HG03558 (cell line): ENCODE data around the gene MBNL1.
"Not testable (repeated sequence)": the region's sequence is repeated elsewhere in the genome, so short reads cannot be mapped to it uniquely, and the experiment has no call there.

Experiments
- ATAC-seq: cut with Tn5 transposase; IDR thresholded peaks from one replicate; pipeline ENCODE4 v1.9.1; 2021; ENCODE audit warnings: moderate number of reproducible peaks; ENCODE audit not compliant: unreplicated experiment; ENCODE audit errors: extremely low read depth

The MBNL1 gene

DNA sequence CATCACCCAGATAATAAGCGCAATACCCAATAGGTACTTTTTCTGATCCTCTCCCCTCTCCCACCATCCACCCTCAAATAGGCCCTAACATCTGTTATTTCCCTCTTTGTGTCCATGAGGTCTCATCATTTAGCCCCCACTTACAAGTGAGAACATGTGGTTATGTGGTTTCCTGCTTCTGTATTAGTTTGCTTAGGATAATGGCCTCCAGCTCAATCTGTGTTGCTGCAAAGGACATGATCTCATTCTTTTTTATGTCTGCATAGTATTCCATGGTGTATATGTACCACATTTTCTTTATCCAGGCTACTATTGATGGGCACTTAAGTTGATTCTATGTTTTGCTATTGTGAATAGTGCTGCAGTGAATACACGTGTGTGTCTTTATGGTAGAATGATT, 165.4 kb downstream of the MBNL1 start:
- ATAC-seq = no peak

DNA sequence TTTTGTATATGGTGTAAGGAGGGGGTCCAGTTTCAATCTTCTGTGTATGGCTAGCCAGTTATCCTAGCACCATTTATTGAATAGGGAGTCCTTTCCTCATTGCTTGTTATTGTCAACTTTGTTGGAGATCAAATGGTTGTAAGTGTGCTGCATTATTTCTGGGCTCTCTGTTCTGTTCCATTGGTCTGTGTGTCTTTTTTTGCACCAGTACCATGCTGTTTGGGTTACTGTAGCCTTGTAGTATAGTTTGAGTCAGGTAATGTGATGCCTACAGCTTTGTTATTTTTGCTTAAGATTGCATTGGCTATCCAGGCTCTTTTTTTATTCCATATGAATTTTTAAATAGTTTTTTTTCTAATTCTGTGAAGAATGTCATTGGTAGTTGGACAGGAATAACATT, 166.5 kb downstream of the MBNL1 start:
- ATAC-seq = not testable (repeated sequence)

DNA sequence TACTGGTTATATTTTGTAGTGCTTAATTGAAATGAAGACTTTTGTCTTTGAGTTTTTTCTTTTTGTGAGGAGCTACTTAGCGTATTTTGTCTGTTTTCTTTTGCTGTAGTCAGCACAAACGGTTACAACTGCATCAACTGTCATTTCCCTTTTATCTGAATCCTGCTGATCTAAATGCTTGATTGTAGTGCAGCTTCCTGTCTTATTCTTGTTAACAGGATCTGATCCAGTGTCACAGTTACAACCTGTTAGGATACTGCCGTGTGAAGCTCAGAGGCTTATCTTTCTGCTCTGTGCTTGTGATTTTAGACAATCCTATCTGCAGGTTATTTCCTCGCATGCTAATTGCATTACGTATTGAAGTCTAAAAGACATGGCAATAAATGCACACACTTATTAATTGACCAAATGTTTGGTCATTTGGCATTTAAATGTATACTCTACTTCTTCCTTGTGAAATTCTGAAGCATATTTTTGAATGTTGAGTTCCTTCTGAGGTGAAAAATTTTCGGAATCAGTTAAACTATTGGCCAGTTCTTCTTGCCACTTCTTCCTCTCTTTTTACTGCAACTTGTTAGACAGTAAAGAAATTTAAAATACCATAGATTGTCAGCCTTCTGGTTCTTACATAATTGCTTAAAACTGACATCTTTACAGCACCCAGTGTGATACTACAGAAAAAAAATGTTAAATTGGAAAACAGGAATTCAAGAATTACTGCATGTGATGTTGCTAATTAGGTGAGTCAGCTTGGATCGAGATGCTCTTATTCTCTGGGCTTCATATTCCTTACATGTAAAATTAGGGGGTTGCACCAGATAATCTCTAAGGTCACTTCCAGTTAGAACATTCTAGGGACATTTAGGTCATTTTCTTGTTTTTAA, 168.2 kb downstream of the MBNL1 start:
- ATAC-seq = no peak

DNA sequence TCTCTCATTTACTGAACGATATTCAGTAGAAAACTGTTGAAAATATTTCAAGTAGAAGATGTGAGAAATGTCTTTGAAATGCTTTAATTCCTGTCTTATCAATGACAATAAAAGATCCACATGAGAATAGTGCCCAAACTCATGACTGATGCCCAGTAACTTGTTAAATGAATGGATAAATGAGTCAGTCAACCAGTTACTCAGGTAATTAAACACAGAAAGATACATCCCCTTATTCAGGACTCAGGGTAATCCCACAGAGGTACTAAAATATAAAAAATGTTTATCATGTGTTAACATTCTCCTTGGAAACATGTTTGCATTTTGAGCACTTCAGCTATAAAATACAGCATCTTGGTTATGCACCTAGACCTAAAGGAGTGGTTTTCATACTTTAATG, 169.5 kb downstream of the MBNL1 start:
- ATAC-seq = no peak

DNA sequence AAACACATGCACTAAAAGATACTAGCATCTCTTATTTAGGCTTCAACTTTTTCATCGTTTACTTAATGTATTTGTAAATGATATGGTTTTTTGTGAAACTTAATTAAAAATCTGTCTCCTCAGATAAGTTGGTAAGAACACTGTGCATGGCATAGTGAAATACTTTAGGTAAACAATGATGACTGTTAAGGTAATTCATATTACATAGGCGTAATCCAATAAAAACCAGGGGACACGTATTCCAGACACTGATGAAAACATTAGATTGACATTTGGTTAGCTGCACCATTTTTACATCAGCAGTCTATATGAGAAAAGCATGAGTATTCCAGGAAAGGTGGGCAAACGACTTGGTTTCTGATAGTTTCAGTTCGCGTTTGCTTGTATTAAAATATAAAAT, 170.0 kb downstream of the MBNL1 start:
- ATAC-seq = no peak

DNA sequence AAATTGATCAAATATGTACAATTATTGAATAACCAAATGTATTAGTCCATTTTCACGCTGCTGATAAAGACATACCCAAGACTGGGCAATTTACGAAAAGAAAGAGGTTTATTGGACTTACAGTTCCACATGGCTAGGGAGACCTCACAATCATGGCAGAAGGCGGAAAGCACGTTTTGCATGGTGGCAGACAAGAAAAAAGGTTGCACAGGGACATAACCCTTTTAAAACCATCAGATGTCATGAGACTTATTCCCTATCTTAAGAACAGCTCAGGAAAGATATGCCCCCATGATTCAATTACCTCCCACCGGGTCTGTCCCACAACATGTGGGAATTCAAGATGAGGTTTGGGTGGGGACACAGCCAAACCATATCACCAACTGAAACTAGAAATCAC, 171.5 kb downstream of the MBNL1 start:
- not testable (repeated sequence) for ATAC-seq

DNA sequence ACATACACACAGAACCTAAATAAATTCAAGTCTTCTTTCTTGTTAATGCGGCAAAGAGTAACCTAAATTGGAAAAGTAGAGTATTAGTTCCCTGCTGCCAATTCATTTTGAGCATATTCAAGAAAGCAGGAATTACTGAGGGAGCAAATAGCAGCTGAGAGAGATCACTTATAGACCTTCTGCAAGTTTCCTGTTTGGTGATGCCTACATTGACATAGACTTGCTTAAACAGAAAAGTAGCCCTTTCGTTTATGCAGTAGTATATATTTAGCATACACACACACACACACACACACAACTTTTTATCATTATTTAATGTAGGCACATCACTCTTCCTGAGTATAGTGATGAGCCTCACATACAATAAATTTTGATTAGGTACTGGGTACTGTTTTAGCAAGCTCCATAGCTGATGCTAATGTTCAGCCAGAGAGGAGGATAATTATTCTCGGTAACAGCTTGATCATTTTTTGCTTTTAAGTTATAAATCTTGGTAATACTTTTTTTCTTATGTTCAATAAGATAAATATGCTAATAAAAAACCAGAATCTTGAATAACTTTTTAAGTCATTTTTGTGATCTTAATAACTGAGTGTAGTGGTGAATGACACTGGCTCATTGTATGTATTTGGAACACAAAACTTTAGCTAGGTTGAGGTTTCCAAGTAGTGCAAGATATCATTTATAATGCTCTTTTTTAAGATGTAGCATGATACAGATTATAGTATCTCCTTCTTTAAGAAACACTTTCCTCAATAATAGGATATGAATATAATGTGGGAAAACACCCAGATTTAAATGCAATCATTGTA, 174.7 kb downstream of the MBNL1 start:
- no peak for ATAC-seq

DNA sequence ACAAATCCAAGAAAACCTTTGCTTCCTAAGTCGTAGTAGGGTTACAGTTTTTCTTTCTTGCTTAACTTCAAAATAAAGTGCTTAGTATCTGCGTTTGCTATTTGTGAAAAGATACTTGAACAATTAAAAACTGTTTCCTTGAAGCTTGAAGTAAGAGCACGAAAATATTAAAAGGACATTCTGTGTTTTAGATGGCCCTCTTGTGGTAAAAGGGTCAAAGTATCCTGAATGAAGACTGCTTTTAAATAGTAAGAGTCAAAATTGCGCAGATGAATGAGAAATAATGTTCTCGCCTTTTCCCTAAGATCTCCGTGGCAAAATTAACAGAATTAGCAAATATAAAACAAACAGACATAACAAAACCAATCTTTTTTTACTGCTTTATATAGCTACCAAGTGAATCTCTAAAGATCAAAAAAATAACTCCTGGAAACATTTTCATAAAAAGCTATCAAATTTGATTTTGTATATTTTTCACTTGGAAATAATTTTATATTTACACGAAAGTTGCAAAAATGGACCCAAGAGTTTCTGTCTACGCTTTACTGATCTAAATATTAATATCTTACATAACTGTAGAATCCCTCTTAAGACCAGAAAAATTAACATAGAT, 175.4 kb downstream of the MBNL1 start:
- ATAC-seq = no peak

DNA sequence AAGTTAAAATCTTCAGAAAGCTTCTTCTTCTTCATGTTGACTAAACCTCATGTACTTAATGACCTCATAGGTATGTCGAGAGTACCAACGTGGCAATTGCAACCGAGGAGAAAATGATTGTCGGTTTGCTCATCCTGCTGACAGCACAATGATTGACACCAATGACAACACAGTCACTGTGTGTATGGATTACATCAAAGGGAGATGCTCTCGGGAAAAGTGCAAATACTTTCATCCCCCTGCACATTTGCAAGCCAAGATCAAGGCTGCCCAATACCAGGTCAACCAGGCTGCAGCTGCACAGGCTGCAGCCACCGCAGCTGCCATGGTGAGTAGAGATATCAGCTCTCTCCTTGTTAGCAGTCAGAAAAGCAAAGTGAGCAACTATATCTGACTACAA, 176.5 kb downstream of the MBNL1 start:
- ATAC-seq = no peak

DNA sequence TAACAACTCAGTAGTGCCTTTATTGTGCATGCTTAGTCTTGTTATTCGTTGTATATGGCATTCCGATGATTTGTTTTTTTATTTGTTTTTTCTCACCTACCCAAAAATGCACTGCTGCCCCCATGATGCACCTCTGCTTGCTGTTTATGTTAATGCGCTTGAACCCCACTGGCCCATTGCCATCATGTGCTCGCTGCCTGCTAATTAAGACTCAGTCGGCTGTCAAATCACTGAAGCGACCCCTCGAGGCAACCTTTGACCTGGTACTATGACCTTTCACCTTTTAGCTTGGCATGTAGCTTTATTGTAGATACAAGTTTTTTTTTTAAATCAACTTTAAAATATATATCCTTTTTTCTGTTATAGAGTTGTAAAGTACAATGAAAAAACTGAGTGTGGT, 177.8 kb downstream of the MBNL1 start:
- ATAC-seq = no peak

DNA sequence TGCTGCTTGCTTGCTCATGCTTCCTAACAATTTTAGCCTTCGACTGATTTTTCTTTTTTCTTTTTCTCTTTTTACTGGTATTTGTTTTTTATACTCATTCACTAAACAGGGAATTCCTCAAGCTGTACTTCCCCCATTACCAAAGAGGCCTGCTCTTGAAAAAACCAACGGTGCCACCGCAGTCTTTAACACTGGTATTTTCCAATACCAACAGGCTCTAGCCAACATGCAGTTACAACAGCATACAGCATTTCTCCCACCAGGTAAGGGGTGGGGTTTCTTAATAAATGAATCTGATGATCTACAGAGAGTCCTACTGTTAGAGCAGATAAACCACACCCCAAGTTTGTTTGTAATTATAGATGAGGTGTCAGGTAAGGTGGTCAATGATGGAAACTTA, 178.8 kb downstream of the MBNL1 start:
- no peak for ATAC-seq

DNA sequence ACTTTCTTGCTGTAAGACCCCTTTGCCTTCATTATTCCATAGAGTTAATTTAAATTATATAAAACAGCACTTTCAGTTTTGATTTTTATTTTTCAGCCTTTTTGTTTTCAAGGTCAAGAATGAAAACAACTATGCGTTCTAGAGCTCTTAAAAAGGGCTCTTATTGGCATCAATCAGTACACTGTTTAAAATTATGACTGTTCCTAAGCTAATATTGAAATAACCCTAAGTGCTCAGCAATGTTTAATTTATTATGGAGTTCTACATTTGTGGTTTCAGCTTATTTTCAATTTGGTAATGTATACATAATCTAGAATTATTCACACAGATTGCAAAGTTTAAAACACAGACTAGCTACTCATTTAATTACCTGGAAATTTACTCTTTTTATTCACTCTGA, 179.4 kb downstream of the MBNL1 start:
- no peak for ATAC-seq

DNA sequence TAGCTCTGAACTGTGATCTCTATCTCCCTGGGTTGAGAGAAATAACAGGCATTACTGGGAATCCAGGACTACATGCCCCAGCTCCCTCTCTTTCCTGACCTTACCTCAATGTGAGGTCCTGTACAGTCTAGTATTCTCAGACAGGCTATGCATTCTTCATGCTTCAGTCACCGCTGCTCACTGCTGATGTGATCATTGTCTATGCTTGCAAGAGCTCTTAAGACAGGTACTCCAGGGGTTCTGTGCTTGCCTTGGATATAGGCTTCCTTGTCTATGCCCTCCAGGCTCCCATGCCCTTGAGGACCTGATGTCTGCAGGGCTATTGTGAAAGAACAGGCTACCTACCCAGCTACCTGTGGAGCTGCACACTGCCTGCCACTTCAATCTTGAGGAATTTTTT, 183.6 kb downstream of the MBNL1 start:
- ATAC-seq = no peak

DNA sequence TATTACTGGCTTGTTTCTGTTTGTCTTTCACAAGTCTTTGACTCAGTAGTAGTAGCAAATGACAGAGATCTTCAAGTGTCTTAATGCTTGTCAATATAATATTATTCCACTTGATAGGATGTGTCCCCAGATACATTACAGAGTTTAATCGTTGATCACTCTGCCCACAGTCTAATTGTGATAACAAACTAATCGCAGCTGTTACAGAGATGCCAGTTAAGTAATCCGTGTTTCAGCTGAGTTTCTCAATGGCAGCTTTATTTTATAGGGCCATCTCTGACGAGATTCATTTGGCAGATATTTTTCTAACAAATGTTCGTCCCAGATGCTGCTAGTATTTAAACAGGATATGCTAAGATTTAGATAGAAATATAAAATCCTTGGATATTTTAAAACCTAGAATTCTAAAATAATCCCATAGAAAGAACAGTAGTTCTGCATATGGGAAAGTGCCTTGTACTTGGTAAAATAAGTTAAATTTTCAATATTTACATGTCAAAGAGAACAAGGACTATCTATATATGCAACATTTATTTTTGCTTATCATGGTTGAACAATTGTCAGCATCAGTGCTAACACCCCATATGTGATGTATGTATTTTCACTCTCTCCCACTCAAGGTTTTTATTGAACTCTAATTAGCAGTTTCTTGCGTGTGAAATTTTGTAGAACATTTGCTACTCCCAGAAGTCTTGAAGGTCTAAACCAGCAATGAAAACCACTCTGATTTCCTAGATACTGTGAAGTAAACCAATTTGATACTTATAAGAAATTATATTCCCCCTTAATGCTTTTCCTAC, 185.5 kb downstream of the MBNL1 start:
- no peak for ATAC-seq

DNA sequence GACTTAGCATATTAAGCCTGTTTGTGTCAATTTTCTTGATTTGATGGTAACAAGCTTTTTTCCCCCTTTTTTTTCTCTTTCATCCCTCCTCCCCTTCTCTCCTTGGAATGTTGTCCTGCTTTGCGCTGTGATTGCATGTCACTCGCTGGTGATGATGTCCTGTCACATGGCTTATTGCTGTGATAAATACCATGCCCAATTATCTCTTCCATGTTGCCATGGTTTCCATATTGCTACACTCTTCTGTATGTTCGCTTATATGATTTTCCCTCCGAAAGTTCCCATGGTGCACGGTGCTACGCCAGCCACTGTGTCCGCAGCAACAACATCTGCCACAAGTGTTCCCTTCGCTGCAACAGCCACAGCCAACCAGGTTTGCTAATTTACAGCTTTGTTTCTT, 187.3 kb downstream of the MBNL1 start:
- ATAC-seq = no peak

DNA sequence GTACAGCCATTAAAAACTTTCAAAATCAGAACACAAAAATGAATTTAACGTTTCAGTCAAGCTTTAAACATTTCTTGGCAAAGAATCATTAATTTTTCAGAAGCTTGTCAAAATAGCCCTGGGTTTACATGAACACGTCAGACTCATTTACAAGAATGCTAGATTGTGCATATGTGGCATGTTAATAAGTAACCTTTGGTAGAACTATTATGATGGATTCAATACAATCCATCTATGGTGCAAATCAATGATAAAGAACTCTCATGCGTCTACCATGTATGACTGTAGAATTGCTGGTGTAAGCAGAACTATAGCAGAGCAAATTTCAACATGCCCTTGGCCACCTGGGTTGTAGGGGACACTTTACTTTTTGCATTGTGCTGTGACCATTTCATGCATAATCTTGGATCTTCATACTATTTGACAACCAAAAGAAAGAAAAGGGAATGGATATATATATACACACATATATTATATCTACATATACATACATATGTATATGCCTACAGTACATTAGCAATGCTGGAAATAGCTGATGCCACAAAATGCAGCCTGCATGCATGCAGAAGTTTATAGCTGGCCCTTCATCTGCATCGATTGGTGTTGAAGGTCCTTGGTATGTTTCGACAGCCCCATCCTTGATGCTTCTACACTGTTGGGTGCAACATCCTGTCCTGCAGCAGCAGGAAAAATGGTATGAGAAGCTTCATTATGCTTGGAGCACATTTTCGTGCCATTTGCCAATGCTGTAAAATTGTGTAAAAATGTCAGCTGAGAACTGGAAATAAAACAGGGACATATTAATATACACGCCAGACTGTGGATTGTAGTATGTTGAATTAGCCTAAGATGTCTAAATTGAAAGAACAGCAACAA, 189.0 kb downstream of the MBNL1 start:
- ATAC-seq = no peak

DNA sequence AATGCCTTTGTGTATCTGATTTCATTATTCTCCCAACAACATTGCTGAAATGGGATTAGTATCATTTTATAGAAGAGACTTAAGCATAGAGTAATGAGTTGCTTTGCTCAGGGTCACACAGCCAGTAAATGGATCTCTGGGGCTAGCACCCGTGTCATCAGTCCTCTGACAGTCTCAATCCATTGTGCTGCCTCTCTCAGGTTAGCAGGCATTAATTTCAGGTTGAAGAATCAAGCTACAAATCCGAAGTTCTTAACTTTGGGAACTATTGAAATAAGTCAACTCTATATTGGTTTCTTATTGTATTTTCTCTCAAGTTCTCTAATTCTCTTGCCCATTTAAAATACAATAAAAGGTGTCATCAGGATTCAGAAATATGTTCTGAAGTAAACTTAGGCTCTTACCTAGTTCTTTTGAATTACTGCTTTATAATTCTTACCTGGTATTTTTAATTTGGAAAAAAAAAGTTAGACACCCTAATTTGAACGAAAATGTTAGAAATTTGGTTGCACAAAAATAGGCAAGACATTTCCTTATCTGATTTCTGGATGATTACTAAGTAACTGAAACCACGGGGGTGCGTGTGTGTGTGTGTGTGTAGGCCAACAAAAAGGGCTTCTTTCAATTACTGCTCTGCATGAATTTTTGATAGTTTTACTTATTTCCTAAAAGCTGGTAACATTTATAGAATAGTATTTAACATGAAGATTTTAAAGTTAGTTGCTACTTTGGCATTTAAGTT, 189.8 kb downstream of the MBNL1 start:
- ATAC-seq = no peak

DNA sequence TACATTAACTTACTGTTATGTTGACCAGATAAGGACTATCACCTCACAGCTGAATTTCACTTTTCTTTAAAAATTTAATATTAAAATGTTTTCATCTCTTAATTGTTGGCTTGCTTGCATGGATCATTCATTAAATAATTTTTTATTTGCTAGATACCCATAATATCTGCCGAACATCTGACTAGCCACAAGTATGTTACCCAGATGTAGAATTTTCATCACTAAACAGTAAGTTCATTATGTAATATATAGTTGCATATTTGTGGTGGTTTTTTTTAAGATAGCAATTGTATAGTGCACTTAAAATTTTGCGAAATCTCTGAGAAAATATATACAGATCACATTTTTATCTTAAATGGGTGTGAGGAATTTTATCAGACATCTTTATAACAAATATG, 190.4 kb downstream of the MBNL1 start:
- ATAC-seq = no peak

DNA sequence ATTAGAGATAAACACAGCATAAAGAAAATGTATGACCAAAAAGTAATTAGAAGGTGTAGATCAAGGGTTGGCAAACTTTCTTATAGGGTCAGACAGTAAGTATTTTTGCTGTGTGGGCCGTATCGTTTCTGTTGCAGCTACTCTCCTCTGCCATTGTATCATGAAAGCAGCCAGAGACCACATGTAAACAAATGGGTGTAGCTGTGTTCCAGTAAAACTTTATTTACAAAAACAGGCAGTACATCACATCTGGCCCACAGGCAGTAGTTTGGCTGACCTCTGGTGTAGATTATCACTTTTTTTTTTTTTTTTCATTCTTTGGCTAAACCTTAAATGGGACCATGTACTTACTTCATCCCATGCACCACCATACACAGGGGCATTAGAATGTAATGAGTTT, 190.8 kb downstream of the MBNL1 start:
- ATAC-seq = no peak
